T-helper 2 cell treated with Interferon-gamma antibody and Interleukin-4, amounts not matched to agents 100 ng/mL and 5 ng/mL, for 36 hours (primary cell): ENCODE data around the gene ZNF689. TPM values are rescaled to one million over a fixed set of nuclear protein-coding genes. Genes with fewer than 3 reads are reported as not detected.

ENCODE experiments used
- intact Hi-C: fragments of 100-400 bp; cut with micrococcal nuclease; formaldehyde crosslinking; loops from one replicate; pipeline ENCODE4 v1.15.1; 2023
- total RNA-seq: library from RNA; stranded (reverse); gene quantifications from 2 replicates; pipeline ENCODE4 v1.2.3, GENCODE V29; 2022

ZNF689 gene
- 11.6 and 13.5 TPM in 2 replicates for total RNA-seq

- intact Hi-C loops, result no loop called here
These were observed at the start of gene ZNF689 for GRCh38 chr16:30609926-30610839. Gene ZNF689, minus strand, starts transcription at chr16:30610389. Its CDS starts 348 bp downstream, at chr16:30610041.

GRCh38 chr16:30658731-30659506 lies 48.7 kb upstream of the ZNF689 start:
- intact Hi-C loops, result loop anchor here (1.0 to 5.0 kb wide), 10 partner anchors 9 to 854 kb away; partner anchors contain the start of genes FBXL19, PRR14, TBC1D10B and ZNF764

GRCh38 chr16:30657866-30658730 lies 47.9 kb upstream of the ZNF689 start, which contains the start of gene FBRS:
Gene FBRS, plus strand, starts transcription at chr16:30658431. Its CDS starts 1,088 bp downstream, at chr16:30659519.
- intact Hi-C loops, result loop anchor here (1.0 to 5.0 kb wide), 10 partner anchors 8 to 853 kb away; partner anchors contain the start of genes FBXL19, PRR14, TBC1D10B and ZNF764

GRCh38 chr16:30656974-30657865 lies 47.0 kb upstream of the ZNF689 start:
- intact Hi-C loops, result loop anchor here (5.0 kb wide), 1 partner anchor 220 kb away; no protein-coding TSS in a partner anchor

GRCh38 chr16:30656388-30656787 lies 46.2 kb upstream of the ZNF689 start:
- intact Hi-C loops, result loop anchor here (5.0 kb wide), 1 partner anchor 221 kb away; no protein-coding TSS in a partner anchor

GRCh38 chr16:30655815-30656347 lies 45.7 kb upstream of the ZNF689 start:
- intact Hi-C loops, result loop anchor here (5.0 kb wide), 1 partner anchor 221 kb away; no protein-coding TSS in a partner anchor

- intact Hi-C loops, result loop anchor here (5.0 kb wide), 1 partner anchor 222 kb away; no protein-coding TSS in a partner anchor
These were observed 44.7 kb upstream of the ZNF689 start for GRCh38 chr16:30654856-30655255.

GRCh38 chr16:30652718-30653117 lies 42.5 kb upstream of the ZNF689 start:
- intact Hi-C loops, result no loop called here

GRCh38 chr16:30652005-30652296 lies 41.8 kb upstream of the ZNF689 start:
- intact Hi-C loops, result no loop called here

GRCh38 chr16:30651124-30652004 lies 41.2 kb upstream of the ZNF689 start:
- intact Hi-C loops, result loop anchor here (2.0 kb wide), 3 partner anchors 67 to 125 kb away; partner anchors contain the start of genes ZNF768 and ZNF785

GRCh38 chr16:30650369-30651123 lies 40.4 kb upstream of the ZNF689 start, which contains the start of gene PRR14:
Gene PRR14, plus strand, starts transcription at chr16:30650960. Its CDS starts 686 bp downstream, at chr16:30651646.
- intact Hi-C loops, result loop anchor here (1.0 to 2.0 kb wide), 7 partner anchors 8 to 124 kb away; partner anchors contain the start of genes FBRS, ZNF764, ZNF768 and ZNF785

- intact Hi-C loops, result loop anchor here (1.0 to 2.0 kb wide), 7 partner anchors 8 to 123 kb away; partner anchors contain the start of genes FBRS, ZNF764, ZNF768 and ZNF785
These were observed 39.7 kb upstream of the ZNF689 start for GRCh38 chr16:30649725-30650368.

- intact Hi-C loops, result no loop called here
These were observed 37.0 kb upstream of the ZNF689 start for GRCh38 chr16:30647274-30647571.

- intact Hi-C loops, result no loop called here
These were observed 35.5 kb upstream of the ZNF689 start for GRCh38 chr16:30645727-30646126.

GRCh38 chr16:30644334-30644830 lies 34.2 kb upstream of the ZNF689 start:
- intact Hi-C loops, result no loop called here

GRCh38 chr16:30641378-30641982 lies 31.3 kb upstream of the ZNF689 start:
- intact Hi-C loops, result no loop called here
